GM12891 (cell line): Measurements from ENCODE around the gene CA5A.
"Not testable (repeated sequence)": the region's sequence is repeated elsewhere in the genome, so short reads cannot be mapped to it uniquely, and the experiment has no call there.

ENCODE experiments used
- DNase-seq: peaks from one replicate; pipeline ENCODE4 v3.0.0; 2011; ENCODE audit warnings: low spot score; ENCODE audit not compliant: insufficient read length
- FAIRE-seq: peaks from 2 replicates; lab custom pipeline; 2011; peaks lifted over from hg19 to GRCh38; lab: Jason Lieb, UNC
- PAX5 ChIP-seq: IDR thresholded peaks from 2 replicates; pipeline ENCODE4 v1.6.1; 2011; ENCODE audit warnings: low read length, moderate library complexity, mild to moderate bottlenecking; ENCODE audit not compliant: insufficient read depth, severe bottlenecking
- POLR2A ChIP-seq: IDR thresholded peaks from 2 replicates; pipeline ENCODE4 v1.6.1; 2011; ENCODE audit warnings: low read depth, low read length, control low read depth
- POLR2AphosphoS5 ChIP-seq: IDR thresholded peaks from 2 replicates; pipeline ENCODE4 v1.6.1; 2011; ENCODE audit warnings: low read depth, low read length, control low read depth
- POU2F2 ChIP-seq: IDR thresholded peaks from 2 replicates; pipeline ENCODE4 v1.6.1; 2011; ENCODE audit warnings: low read depth, mild to moderate bottlenecking, control low read depth, low read length, moderate library complexity
- SPI1 ChIP-seq: IDR thresholded peaks from 2 replicates; pipeline ENCODE4 v1.6.1; 2011; ENCODE audit warnings: low read depth, low read length, control low read depth
- TAF1 ChIP-seq: IDR thresholded peaks from 2 replicates; pipeline ENCODE4 v1.6.1; 2011; ENCODE audit warnings: low read depth, low read length, control low read depth

The CA5A gene

DNA sequence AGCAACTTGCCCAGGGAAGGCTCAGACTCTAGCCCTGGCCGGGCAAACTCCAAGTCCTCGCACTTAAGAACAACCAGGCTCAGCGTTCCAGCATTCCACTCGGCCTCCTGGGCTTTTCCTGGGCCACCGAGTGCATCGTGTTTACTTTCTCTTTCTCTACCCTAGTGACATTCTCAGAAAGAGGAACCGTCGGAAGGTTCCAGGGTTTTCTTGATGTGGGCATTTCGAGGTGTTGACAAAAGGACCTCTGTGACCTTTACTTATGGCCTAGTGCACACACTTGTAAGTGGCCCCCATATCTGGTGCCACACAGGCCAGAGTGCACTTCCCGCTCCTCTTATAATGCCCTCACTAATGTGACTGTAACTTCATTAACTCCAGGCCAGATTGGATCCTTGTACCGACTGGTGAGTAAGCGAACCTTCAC is 11.8 kb upstream of the CA5A start:
- no peak for FAIRE-seq
- DNase-seq: no peak
- TF ChIP-seq TAF1 (no peak), SPI1 (peak; percentile 76), POLR2AphosphoS5 (no peak), PAX5 (no peak), POU2F2 (no peak), POLR2A (no peak)

DNA sequence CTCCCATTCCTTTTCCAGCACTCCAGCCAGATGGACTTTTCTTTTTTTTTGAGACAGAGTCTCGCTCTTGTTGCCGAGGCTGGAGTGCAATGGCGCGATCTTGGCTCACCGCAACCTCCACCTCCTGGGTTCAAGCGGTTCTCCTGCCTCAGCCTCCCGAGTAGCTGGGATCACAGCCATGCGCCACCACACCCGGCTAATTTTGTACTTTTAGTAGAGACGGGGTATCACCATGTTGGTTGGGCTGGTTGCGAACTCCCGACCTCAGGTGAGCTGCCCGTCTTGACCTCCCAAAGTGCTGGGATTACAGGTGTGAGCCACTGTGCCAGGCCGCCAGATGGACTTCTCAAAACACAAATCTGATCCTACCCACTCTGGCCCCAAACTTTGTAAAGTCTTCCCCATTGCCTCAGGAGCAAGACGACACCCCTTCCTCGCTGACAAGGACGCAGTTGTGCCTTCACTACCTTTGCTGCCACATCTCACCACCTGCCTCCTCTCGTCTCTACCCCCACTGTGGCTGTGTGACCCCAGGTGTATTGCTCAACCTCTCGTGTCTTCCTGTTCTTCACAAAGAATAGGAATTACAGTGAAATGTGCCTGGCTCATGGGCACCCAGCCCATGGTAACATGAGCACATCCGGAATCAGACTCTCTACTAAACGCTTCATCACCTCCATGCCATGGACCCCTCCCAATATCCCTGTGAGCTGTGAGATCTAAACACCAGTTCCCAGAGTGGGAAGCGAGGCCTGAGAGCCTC is 11.2 kb upstream of the CA5A start:
- no peak for TF ChIP-seq POLR2AphosphoS5
- no peak for TF ChIP-seq TAF1
- no peak for TF ChIP-seq PAX5
- no peak for TF ChIP-seq POU2F2
- no peak for TF ChIP-seq POLR2A
- no peak for TF ChIP-seq SPI1
- FAIRE-seq (no peak), DNase-seq (no peak)

DNA sequence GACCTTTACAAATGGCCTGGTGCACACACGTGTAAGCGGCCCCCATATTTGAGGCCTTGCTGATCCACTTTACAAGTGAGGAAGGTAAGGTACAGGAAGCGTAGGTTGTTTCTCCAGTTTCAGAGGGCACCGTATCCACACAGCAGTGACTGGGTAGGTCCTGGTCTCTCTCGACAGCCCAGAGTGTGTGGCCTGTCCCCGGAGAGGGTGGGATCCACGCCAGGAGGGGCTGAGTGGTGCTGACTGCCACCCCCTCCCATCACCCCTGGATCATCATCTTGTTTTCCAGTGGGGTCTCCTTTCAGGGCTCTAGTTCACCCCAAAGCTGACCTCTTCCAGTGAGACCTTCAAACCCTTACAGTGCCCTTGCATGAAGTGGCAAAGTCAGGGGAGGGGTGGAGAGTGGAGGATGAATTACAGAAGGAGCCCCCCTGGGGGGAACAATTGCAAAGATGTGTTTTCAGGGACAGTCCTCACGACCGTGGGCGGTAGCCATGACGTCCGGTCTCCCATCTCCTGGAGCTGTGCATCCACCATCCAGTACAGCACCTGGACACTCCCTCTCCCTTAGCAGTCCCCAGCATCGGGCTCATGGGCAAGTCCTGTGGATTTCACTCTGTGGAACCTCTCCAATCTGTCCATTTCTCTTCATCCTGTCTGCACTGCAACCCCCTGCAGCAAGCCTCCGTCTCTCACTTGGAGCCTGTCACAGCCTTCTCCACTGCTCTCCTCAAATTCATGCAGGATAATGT is 10.4 kb upstream of the CA5A start:
- FAIRE-seq (no peak), DNase-seq (no peak)
- no peak for TF ChIP-seq PAX5
- no peak for TF ChIP-seq POLR2A
- no peak for TF ChIP-seq TAF1
- TF ChIP-seq SPI1: no peak
- TF ChIP-seq POLR2AphosphoS5: no peak
- no peak for TF ChIP-seq POU2F2

DNA sequence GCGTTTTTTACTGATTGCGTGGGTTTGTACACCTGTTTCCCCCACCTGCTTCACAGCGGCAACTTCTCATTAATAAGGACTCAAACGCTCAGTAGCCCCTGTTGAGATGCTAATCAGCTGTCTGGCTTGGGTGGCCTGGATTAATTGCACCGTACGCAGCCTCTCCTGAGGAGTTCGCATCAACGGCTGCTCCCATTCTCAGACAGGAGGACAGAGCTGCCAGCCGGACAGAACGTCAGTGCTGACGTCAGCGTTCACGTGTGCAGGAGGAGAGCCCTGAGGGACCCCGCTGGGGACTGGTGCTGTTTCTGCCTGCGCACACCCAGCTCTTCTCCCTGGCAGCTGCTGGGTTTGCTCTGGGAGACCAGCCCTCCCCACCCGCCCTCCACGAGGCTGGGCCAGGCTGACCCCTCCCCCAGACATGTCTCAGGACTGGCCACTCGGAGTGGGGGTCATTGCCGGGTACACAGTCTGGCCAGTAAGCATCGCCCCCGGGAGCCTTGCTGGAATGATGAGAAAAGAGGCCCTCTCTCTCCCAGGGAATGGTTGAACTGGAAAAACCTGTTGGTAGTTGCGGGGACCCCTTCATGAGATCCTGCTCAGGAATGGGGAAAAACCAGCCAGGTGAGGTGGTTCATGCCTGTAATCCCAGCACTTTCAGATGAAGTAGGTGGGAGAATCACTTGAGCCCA is 9.2 kb upstream of the CA5A start:
- TF ChIP-seq POLR2AphosphoS5 (no peak), TAF1 (no peak), PAX5 (no peak), SPI1 (no peak), POLR2A (no peak), POU2F2 (no peak)
- DNase-seq (no peak), FAIRE-seq (peak; percentile 77)

DNA sequence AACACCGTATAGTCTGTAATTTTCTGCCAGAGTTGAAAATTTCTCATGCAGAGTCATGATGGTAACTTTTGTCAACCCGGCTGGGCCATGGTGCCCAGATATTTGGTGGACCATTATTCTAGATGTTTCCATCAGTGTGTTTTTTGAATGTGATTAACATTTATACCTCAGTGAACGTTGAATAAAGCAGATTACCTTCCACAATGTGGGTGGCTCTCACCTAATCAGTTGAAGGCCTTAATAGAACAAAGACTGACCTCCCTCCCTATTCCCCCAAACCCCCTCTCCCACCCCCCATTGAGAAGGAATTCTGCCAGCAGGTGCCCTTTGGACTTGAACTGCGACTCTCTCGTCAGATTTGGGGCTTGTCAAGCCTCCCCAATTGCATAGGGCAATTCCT is 6.4 kb upstream of the CA5A start:
- DNase-seq (no peak), FAIRE-seq (no peak)
- TF ChIP-seq TAF1 (no peak), POLR2A (no peak), POU2F2 (no peak), SPI1 (no peak), POLR2AphosphoS5 (no peak)

DNA sequence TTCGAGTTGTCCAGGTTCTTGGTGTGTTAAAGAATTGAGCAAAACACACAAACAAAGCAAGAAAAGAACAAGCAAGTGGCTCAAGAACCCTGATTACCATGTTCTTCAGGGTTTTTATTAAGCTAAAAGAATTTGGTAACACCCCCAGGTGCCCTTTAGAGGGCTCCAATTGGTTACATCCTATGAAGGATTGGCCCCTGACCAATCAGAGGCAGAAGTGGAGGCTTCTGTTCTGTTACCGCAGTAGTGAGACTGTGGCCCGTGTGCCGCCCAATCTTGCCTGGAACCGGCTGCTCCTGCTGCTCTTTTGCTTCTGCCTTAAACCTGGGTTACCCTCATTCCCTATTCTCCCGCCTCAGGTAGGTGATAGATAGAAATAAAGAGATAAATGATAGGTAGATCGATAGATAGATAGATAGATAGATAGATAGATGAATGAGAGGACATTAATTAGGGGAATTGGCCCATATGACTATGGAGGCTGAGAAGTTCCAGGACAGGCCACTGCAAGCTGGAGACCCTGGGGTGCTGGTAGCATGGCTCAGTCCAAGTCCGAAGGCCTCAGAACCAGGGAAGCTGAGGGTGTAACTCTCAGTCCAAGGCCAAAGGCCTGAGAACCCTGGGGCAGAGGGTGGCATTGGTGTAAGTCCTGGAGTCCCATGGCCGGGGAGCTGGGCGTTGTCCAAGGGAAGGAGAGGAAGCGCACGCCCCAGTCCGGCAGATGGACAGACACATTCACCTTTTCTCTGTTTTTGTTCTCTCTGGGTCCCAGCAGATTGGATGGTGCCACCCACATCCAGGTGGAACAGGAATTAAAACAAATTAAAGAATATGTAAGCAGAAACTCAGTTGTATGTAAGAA is 3.5 kb upstream of the CA5A start:
- DNase-seq (no peak), FAIRE-seq (no peak)
- TF ChIP-seq POLR2A: no peak
- no peak for TF ChIP-seq PAX5
- no peak for TF ChIP-seq POU2F2

DNA sequence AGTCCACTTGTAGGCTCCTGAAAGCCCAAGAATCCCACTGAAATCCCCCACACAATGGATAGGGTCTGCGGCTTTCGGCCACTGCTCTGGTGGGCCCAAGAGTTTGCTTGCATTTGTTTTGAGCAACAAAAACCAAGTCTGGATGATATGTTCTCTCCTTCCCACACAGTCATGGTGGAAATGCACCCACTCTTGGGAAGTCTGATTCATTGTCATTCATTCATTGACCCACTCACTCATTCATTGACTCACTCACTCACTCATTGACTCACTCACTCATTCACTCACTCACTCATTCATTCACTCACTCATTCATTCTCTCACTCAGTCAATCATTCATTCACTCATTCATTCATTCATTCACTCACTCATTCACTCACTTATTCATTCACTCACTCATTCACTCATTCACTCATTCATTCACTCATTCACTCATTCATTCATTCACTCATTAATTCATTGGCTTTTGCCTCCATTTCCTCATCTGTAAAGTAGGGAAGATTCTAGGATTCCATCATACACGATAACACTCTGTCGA is 2.2 kb upstream of the CA5A start:
- DNase-seq (no peak), FAIRE-seq (no peak)
- TF ChIP-seq POU2F2: no peak
- TF ChIP-seq SPI1: no peak
- TF ChIP-seq TAF1: no peak
- no peak for TF ChIP-seq PAX5
- no peak for TF ChIP-seq POLR2AphosphoS5
- no peak for TF ChIP-seq POLR2A

DNA sequence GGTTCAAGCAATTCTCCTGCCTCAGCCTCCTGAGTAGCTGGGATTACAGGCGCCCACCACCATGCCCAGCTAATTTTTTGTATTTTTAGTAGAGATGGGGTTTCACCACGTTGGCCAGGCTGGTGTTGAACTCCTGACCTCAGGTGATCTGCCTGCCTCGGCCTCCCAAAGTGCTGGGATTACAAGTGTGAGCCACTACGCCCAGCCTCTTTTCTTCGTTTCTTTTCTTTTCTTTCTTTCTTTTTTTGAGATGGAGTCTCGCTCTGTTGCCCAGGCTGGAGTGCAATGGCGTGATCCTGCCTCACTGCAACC is 858 bp upstream of the CA5A start:
- DNase-seq, FAIRE-seq: not testable (repeated sequence)

DNA sequence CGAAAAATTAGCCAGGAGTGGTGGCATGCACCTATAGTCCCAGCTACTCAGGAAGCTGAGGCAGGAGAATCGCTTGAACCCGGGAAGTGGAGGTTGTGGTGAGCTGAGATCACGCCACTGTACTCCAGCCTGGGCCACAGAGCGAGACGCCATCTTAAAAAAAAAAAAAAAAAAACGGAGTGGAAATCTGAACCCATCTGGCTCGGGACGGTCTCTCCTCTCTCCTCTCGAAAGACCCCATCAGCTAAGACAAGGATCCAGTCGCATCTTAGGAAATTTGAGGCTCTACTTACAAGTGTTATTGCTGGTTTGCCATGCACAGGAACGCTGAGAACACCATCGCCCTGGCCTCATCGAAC is 334 bp downstream of the CA5A start:
- DNase-seq, FAIRE-seq: not testable (repeated sequence)
